T-cell (primary cell): ENCODE data around the gene TNFSF12. TPM values are rescaled to one million over a fixed set of nuclear protein-coding genes. Genes with fewer than 3 reads are reported as not detected.

Experiments
- ATAC-seq, 4 experiments: fragments of 200-7000 bp in 3 of 4; fragments of 150-1000 bp in 1 of 4; cut with Tn5 transposase; replicated peaks in 1 of 4; 1 replicate in 3 of 4; 2 replicates in 1 of 4; pipeline ENCODE4 v1.10.0; 2021; ENCODE audit warnings: moderate library complexity in 3 of 4, mild to moderate bottlenecking in 2 of 4, moderate number of reproducible peaks in 1 of 4
- CTCF ChIA-PET, 2 donors: fragments of 300-600 bp; sonication (Branson Sonifier 250); formaldehyde crosslinking; loops; one replicate each; lab custom pipeline; 2022; ENCODE audit warnings: antibody characterized with exemption in 2 of 2; lab: Charles Lee
- POLR2A ChIA-PET, 2 donors: fragments of 300-600 bp; sonication (Branson Sonifier 250); formaldehyde crosslinking; loops; one replicate each; lab custom pipeline; 2022; ENCODE audit warnings: antibody characterized with exemption in 2 of 2; lab: Charles Lee
- DNase-seq, 35 experiments: peaks; one replicate each; pipeline versions ENCODE4 v3.0.0 to v3.0.0-alpha.2; 2013 to 2023
- H3K27ac ChIP-seq: one replicate; pipeline ENCODE4 v1.5.1; 2013; ENCODE audit warnings: low read length
- H3K27me3 ChIP-seq, 2 experiments: replicated peaks in 1 of 2; 1 replicate in 1 of 2; 2 replicates in 1 of 2; pipeline versions ENCODE4 v1.6.1 to v1.7.0; 2013; ENCODE audit warnings: low read length in 1 of 2, mixed read lengths in 1 of 2; ENCODE audit not compliant: control insufficient read depth in 2 of 2, insufficient read depth in 2 of 2; ENCODE audit errors: extremely low read depth in 1 of 2
- H3K36me3 ChIP-seq, 2 donors: 1 replicate in 1 of 2; 2 replicates in 1 of 2; pipeline versions ENCODE4 v1.6.1 to v1.7.0; 2013; ENCODE audit warnings: low read length in 1 of 2; ENCODE audit not compliant: control insufficient read depth in 2 of 2, insufficient read depth in 1 of 2; ENCODE audit errors: extremely low read depth in 1 of 2
- H3K4me1 ChIP-seq, 2 experiments: 1 replicate in 1 of 2; 2 replicates in 1 of 2; pipeline versions ENCODE4 v1.6.1 to v1.7.0; 2013; ENCODE audit warnings: low read length in 2 of 2, mixed read lengths in 1 of 2; ENCODE audit not compliant: insufficient read depth in 2 of 2, control insufficient read depth in 1 of 2; ENCODE audit errors: extremely low read depth in 1 of 2
- H3K4me3 ChIP-seq, 2 donors: 1 replicate in 1 of 2; 2 replicates in 1 of 2; pipeline versions ENCODE4 v1.5.1 to v1.7.0; 2013; ENCODE audit warnings: mild to moderate bottlenecking in 2 of 2, low read length in 1 of 2, moderate library complexity in 1 of 2; ENCODE audit not compliant: control insufficient read depth in 1 of 2; ENCODE audit errors: extremely low read depth in 1 of 2
- H3K9me3 ChIP-seq: 2 replicates; pipeline ENCODE4 v1.7.0; 2013
- H3K27ac Mint-ChIP-seq, 2 donors: one replicate each; pipeline ENCODE4 v1.8.0; 2020 to 2021; ENCODE audit warnings: mild to moderate bottlenecking in 2 of 2, mixed read lengths in 2 of 2
- H3K27me3 Mint-ChIP-seq, 2 donors: one replicate each; pipeline ENCODE4 v1.8.0; 2021 to 2022; ENCODE audit warnings: mixed read lengths in 2 of 2
- H3K36me3 Mint-ChIP-seq: one replicate; pipeline ENCODE4 v1.8.0; 2021; ENCODE audit warnings: mixed read lengths
- H3K4me1 Mint-ChIP-seq, 3 donors: one replicate each; pipeline ENCODE4 v1.8.0; 2020 to 2022; ENCODE audit warnings: mixed read lengths in 3 of 3, mild to moderate bottlenecking in 1 of 3
- H3K4me3 Mint-ChIP-seq, 3 donors: one replicate each; pipeline ENCODE4 v1.8.0; 2020 to 2022; ENCODE audit warnings: mild to moderate bottlenecking in 3 of 3, mixed read lengths in 3 of 3, moderate library complexity in 3 of 3
- H3K9me3 Mint-ChIP-seq, 3 donors: one replicate each; pipeline ENCODE4 v1.8.0; 2020 to 2022; ENCODE audit warnings: mixed read lengths in 3 of 3
- WGBS: methylation state at CpG from one replicate; pipeline ENCODE4 v1.1.5; 2013; ENCODE audit warnings: missing lambda C conversion rate; ENCODE audit not compliant: insufficient coverage; 5-methylcytosine and 5-hydroxymethylcytosine counted together
- total RNA-seq, 35 experiments: library from RNA in 6 of 35; stranded (reverse) in 6 of 35; fragments of 120-200 nt in 1 of 35; gene quantifications; one replicate each; pipeline versions ENCODE4 v1.2.1 to v1.2.4 and lab custom pipeline; 2013 to 2026

TNFSF12 gene
- total RNA-seq, 5 donors from 2014 or later (not counting 1 experiment from before 2014, with no cell fraction given) = 38.3 to 72.8 (median 61.4) TPM

DNA sequence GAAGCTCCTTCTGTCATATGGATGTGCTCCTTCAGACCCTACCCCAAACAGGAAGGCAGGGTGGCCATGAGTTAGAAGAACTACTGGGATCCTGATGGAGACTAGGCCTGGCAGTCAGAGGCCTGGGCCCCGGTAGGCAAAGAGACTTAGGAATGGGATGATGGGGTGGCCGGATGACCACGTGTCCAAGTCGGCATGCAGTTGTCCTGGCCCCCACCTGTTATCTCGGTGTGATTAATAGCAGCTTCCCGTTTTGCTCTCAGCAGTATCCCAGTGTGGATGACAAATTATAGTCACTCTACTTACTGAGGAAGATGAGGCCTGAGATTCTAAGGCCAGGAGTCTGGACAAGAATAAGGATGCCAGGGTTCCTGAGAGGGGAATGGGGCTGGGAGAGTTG is 1.5 kb downstream of the TNFSF12 start:
- ChIA-PET CTCF (interaction anchor here in 1 of 2 donors (0.9 kb wide), 1 partner anchor 11 kb away, joined by 4 read pairs; the partner anchor contains the start of gene SENP3), POLR2A (no interaction called here)
- peaks cover 56 to 75% (median 65%) of the 10 kb centered on the region in 3 donors for H3K4me1 Mint-ChIP-seq

DNA sequence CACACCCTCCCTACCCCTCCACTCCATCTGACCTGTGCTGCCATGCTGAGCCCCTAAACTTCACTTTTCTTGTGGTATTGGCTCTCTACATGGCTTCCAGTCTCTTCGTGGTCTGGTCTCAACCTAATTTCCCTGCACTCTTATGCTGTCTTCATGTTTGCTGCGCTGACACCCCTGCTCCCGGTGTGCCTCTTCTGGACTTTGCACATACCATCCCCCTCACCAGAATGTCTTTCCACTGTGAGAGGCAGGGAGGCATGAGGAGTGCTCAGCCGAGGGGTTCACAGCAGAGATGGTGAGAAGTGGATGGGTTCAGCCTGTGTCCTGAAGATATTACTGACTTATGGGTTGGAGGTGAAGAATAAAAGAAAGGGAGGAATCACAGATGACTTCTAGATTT is 2.5 kb downstream of the TNFSF12 start:
- H3K27me3 ChIP-seq = no peaks in the 10 kb centered on the region
- POLR2A ChIA-PET = no interaction called here
- Mint-ChIP-seq H3K27me3 (no peaks in the 10 kb centered on the region), H3K36me3 (peaks cover 18% of the 10 kb centered on the region), H3K9me3 (no peaks in the 10 kb centered on the region), H3K4me1 (peaks cover 60 to 86% (median 70%) of the 10 kb centered on the region in 3 donors), H3K4me3 (peak overlapping the region in 2 of 3 donors; percentile 47 to 89), H3K27ac (peak overlapping the region; percentile 92)
- CTCF ChIA-PET = interaction anchor here in 1 of 2 donors (1.6 kb wide), 1 partner anchor 9 kb away, joined by 7 read pairs; no protein-coding TSS in a partner anchor
- ATAC-seq = no peak
- H3K27ac ChIP-seq = peak overlapping the region; percentile 32
- H3K36me3 ChIP-seq = peaks cover 6 to 8% of the 10 kb centered on the region in 2 donors
- H3K9me3 ChIP-seq = no peaks in the 10 kb centered on the region
- no peak overlapping the region for H3K4me3 ChIP-seq
- 11% methylated on average over 1 of the region's 4 CpGs for WGBS
- H3K4me1 ChIP-seq = peaks cover 32 to 80% of the 10 kb centered on the region in 2 experiments
- no peak for DNase-seq

More for the DNA sequence above, 1.5 kb downstream of the TNFSF12 start:
- Histone ChIP-seq H3K4me3 (peak overlapping the region in 1 of 2 donors; percentile 59), H3K9me3 (no peaks in the 10 kb centered on the region), H3K4me1 (peaks cover 32 to 77% of the 10 kb centered on the region in 2 experiments), H3K27ac (peak overlapping the region; percentile 71), H3K27me3 (no peaks in the 10 kb centered on the region), H3K36me3 (peaks cover 6 to 8% of the 10 kb centered on the region in 2 donors)
- Mint-ChIP-seq H3K27me3 (no peaks in the 10 kb centered on the region), H3K4me3 (peak overlapping the region; percentile 84 to 90 (median 89)), H3K36me3 (peaks cover 13% of the 10 kb centered on the region), H3K9me3 (no peaks in the 10 kb centered on the region), H3K27ac (peak overlapping the region; percentile 92)
- WGBS = 79% methylated on average over 3 of the region's 6 CpGs
- no peak for ATAC-seq
- DNase-seq = no peak

DNA sequence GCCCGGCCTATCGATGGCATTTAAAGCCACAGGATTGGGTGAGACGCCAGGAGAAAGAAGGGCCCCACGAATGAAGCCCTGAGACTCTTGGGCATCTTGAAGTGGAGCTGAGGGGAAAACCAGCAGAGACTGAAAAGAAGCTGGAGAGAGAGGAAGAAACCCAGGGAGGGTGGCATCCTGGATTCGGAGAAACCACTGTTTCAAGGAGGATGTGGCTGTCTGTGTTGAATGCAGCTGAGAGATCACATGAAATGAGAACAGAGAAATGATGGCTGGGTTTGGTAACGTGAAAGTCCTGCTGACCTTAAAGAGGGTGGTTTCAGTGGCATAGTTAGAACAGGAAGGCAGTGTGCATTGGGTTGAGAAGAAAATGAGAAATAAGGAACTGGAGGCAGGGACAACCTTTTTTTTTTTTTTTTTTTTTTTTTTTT is 3.8 kb downstream of the TNFSF12 start:
- Histone ChIP-seq H3K36me3 (peaks cover 6 to 17% of the 10 kb centered on the region in 2 donors), H3K9me3 (no peaks in the 10 kb centered on the region), H3K4me1 (peaks cover 34 to 80% of the 10 kb centered on the region in 2 experiments), H3K27me3 (no peaks in the 10 kb centered on the region), H3K27ac (peak overlapping the region; percentile 65), H3K4me3 (no peak overlapping the region)
- H3K27ac Mint-ChIP-seq = peak overlapping the region; percentile 92
- H3K36me3 Mint-ChIP-seq = peaks cover 21% of the 10 kb centered on the region
- ChIA-PET CTCF (interaction anchor here (0.6 to 1.6 kb wide), 4 partner anchors 8 to 117 kb away, joined by 3 to 7 read pairs (median 4); partner anchors contain the start of gene TMEM102 (in 1 of the 2)), POLR2A (interaction anchor here (0.6 to 0.7 kb wide), 3 partner anchors 12 to 61 kb away, joined by 4 to 9 read pairs (median 5); no protein-coding TSS in a partner anchor)
- peaks cover 64 to 89% (median 71%) of the 10 kb centered on the region in 3 donors for H3K4me1 Mint-ChIP-seq
- ATAC-seq = peak; percentile 64 to 82 (median 67)
- peak in 18 of 35 experiments; percentile 8 to 68 (median 35) for DNase-seq
- no peaks in the 10 kb centered on the region for H3K27me3 Mint-ChIP-seq
- 16% methylated on average over 6 of the region's 6 CpGs for WGBS
- no peaks in the 10 kb centered on the region for H3K9me3 Mint-ChIP-seq
- peak overlapping the region; percentile 7 to 89 (median 67) for H3K4me3 Mint-ChIP-seq

DNA sequence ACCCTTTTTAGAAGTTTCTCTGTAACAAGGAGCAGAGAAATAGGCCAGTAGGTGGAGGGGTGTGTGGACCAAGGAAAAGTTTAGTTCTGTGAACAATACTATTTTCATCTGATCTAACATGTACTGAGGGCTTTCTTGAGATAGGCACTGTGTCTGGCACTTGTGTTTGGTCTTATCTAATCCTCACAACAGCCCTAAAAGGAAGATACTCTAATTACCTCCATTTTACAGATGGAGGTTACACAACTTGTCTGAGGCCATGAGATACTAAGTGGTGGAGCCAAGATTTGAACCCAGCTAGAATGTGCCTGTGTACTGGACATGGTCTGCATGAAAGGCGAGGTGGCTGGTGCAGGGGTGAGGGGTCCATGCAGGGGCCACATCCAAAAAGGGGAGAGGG is 4.5 kb downstream of the TNFSF12 start:
- H3K36me3 Mint-ChIP-seq = peaks cover 21% of the 10 kb centered on the region
- Histone ChIP-seq H3K27me3 (no peaks in the 10 kb centered on the region), H3K27ac (peak overlapping the region; percentile 65), H3K4me1 (peaks cover 37 to 80% of the 10 kb centered on the region in 2 experiments), H3K9me3 (no peaks in the 10 kb centered on the region), H3K4me3 (no peak overlapping the region), H3K36me3 (peaks cover 6 to 17% of the 10 kb centered on the region in 2 donors)
- CTCF ChIA-PET = interaction anchor here in 1 of 2 donors (0.5 kb wide), 1 partner anchor 197 kb away, joined by 3 read pairs; no protein-coding TSS in a partner anchor
- H3K4me3 Mint-ChIP-seq = peak overlapping the region in 1 of 3 donors; percentile 89
- H3K4me1 Mint-ChIP-seq = peaks cover 65 to 89% (median 70%) of the 10 kb centered on the region in 3 donors
- no CpG with 5 or more reads among the region's 1 CpG for WGBS
- no peaks in the 10 kb centered on the region for H3K9me3 Mint-ChIP-seq
- no peak for ATAC-seq
- peak overlapping the region; percentile 92 for H3K27ac Mint-ChIP-seq
- no peaks in the 10 kb centered on the region for H3K27me3 Mint-ChIP-seq
- DNase-seq = no peak
- POLR2A ChIA-PET = no interaction called here

DNA sequence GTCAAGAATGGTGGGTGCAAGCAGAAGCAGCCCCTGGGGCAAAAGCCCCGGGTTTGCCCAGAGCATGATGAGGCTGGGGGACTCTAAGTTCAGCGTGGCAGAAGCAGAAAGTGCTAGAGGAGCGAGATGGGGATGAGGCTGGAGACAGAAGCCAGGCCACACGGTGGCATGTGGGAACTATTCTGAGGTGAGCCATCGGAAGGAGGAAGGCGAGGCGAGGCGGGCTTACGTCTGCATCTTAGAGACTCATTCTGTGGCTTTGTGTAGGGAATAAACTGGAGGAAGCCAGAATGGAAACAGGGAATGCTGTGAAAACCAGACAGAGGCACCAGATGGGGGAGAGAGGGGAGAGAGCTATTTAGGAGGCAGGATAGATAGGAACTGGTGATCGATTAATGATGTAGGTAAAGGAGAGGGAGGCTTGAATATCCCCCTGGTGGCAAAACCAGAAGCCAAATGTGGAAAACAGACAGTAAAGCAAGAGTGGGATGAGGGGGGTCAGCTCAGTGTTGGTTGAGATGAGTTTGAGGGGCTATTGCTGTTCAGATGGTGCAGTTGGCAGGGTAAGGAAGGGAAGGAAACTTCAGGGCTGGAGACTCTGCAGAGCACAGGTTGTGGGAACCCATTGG is 6.6 kb downstream of the TNFSF12 start:
- H3K4me1 Mint-ChIP-seq = peaks cover 58 to 89% (median 73%) of the 10 kb centered on the region in 3 donors
- peaks cover 21% of the 10 kb centered on the region for H3K36me3 Mint-ChIP-seq
- Histone ChIP-seq H3K9me3 (no peaks in the 10 kb centered on the region), H3K27me3 (no peaks in the 10 kb centered on the region), H3K27ac (peak overlapping the region; percentile 45), H3K4me3 (no peak overlapping the region), H3K4me1 (peaks cover 25 to 74% of the 10 kb centered on the region in 2 experiments), H3K36me3 (peaks cover 0 to 13% of the 10 kb centered on the region in 2 donors)
- H3K27me3 Mint-ChIP-seq = no peaks in the 10 kb centered on the region
- ATAC-seq (no peak), DNase-seq (no peak)
- ChIA-PET POLR2A (no interaction called here), CTCF (interaction anchor here (0.6 kb wide), 3 partner anchors 66 to 168 kb away, joined by 3 to 10 read pairs (median 5); no protein-coding TSS in a partner anchor)
- no peaks in the 10 kb centered on the region for H3K9me3 Mint-ChIP-seq
- H3K4me3 Mint-ChIP-seq = peak overlapping the region in 1 of 3 donors; percentile 22
- WGBS = 91% methylated on average over 10 of the region's 10 CpGs
- peak overlapping the region; percentile 58 to 83 for H3K27ac Mint-ChIP-seq

DNA sequence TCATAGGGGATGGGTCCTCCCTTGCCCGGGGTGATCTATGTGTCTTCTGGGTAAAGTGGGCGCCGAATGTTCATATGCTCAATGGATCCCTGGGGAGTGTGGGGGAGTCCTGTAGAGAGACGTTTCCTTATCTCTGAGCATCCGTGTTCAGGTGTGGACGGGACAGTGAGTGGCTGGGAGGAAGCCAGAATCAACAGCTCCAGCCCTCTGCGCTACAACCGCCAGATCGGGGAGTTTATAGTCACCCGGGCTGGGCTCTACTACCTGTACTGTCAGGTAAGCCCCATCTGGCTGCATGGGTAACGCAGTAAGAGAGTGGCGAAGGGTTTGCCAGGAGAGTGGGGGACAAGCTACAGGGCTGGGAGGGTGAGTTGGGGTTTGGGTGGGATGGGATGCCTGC is 7.8 kb downstream of the TNFSF12 start:
- H3K27me3 Mint-ChIP-seq = no peaks in the 10 kb centered on the region
- H3K36me3 Mint-ChIP-seq = peaks cover 21% of the 10 kb centered on the region
- H3K4me3 ChIP-seq = no peak overlapping the region
- DNase-seq = no peak
- peaks cover 21 to 70% of the 10 kb centered on the region in 2 experiments for H3K4me1 ChIP-seq
- H3K4me3 Mint-ChIP-seq = peak overlapping the region in 1 of 3 donors; percentile 24
- peak overlapping the region; percentile 52 to 79 for H3K27ac Mint-ChIP-seq
- CTCF ChIA-PET = interaction anchor here (0.6 to 0.7 kb wide), 2 partner anchors 24 to 131 kb away, joined by 3 read pairs; partner anchors contain the start of gene TP53 (in 1 of the 2)
- H3K27me3 ChIP-seq = no peaks in the 10 kb centered on the region
- H3K9me3 ChIP-seq = no peaks in the 10 kb centered on the region
- no peak for ATAC-seq
- POLR2A ChIA-PET = no interaction called here
- H3K36me3 ChIP-seq = peaks cover 0 to 9% of the 10 kb centered on the region in 2 donors
- 95% methylated on average over 11 of the region's 12 CpGs for WGBS
- H3K4me1 Mint-ChIP-seq = peaks cover 56 to 84% (median 70%) of the 10 kb centered on the region in 3 donors
- H3K27ac ChIP-seq = no peak overlapping the region
- no peaks in the 10 kb centered on the region for H3K9me3 Mint-ChIP-seq
